IMR-90 (cell line): Measurements from ENCODE around the gene UBASH3B. TPM values are rescaled to one million over a fixed set of nuclear protein-coding genes. Genes with fewer than 3 reads are reported as not detected.

Source experiments
- ATAC-seq: fragments of 200-7000 bp; cut with Tn5 transposase; 2 replicates; pipeline ENCODE4 v1.9.1; 2020; ENCODE audit warnings: low read depth, mild to moderate bottlenecking, moderate library complexity
- BruUV-seq: library from RNA; stranded (reverse); fragments of 400-500 nt; replicated peaks from 2 replicates; lab custom pipeline; 2021; lab: Mats Ljungman, UMichigan
- CTCF ChIA-PET: fragments of 300-600 bp; formaldehyde crosslinking; extraction: SDS; loops from one replicate; lab custom pipeline; 2021; ENCODE audit warnings: antibody characterized with exemption; lab: Yijun Ruan, JAX
- POLR2A ChIA-PET: fragments of 300-600 bp; sonication (Branson Sonifier 250); formaldehyde crosslinking; loops from one replicate; lab custom pipeline; 2022; ENCODE audit warnings: antibody characterized with exemption; ENCODE audit not compliant: unreplicated experiment; lab: Charles Lee
- DNase-seq: peaks from one replicate; pipeline ENCODE4 v3.0.0; 2013
- H2AFZ ChIP-seq: replicated peaks from 2 replicates; pipeline ENCODE3; 2013; ENCODE audit warnings: low read length, mild to moderate bottlenecking; ENCODE audit not compliant: poor library complexity
- H2AK5ac ChIP-seq: 2 replicates; pipeline ENCODE4 v1.6.1; 2013; ENCODE audit warnings: low read depth, low read length, inconsistent platforms
- H2AK9ac ChIP-seq: replicated peaks from 2 replicates; pipeline ENCODE3; 2013; ENCODE audit warnings: mild to moderate bottlenecking, low read depth, low read length, moderate library complexity; ENCODE audit not compliant: poor library complexity
- H2BK120ac ChIP-seq: 2 replicates; pipeline ENCODE4 v1.6.1; 2013; ENCODE audit warnings: low read depth, low read length, inconsistent platforms
- H2BK15ac ChIP-seq: 3 replicates; pipeline ENCODE4 v1.6.1; 2013; ENCODE audit warnings: low read depth, low read length, inconsistent platforms
- H2BK20ac ChIP-seq: 2 replicates; pipeline ENCODE4 v1.6.1; 2013; ENCODE audit warnings: low read depth, mild to moderate bottlenecking, inconsistent platforms, low read length, moderate library complexity
- H2BK5ac ChIP-seq: 2 replicates; pipeline ENCODE4 v1.6.1; 2013; ENCODE audit warnings: mild to moderate bottlenecking, low read depth, low read length, inconsistent platforms; ENCODE audit not compliant: poor library complexity, severe bottlenecking
- H3K14ac ChIP-seq: replicated peaks from 2 replicates; pipeline ENCODE4 v1.6.1; 2013; ENCODE audit warnings: low read depth, low read length, inconsistent platforms
- H3K18ac ChIP-seq: 2 replicates; pipeline ENCODE4 v1.6.1; 2013; ENCODE audit warnings: low read depth, low read length, control low read depth
- H3K23ac ChIP-seq: 2 replicates; pipeline ENCODE4 v1.6.1; 2013; ENCODE audit warnings: low read depth, low read length, inconsistent platforms
- H3K27ac ChIP-seq: 2 replicates; pipeline ENCODE4 v1.5.1; 2013; ENCODE audit warnings: mild to moderate bottlenecking, control low read depth, low read length; ENCODE audit not compliant: insufficient read depth
- H3K27me3 ChIP-seq: 2 replicates; pipeline ENCODE4 v1.6.1; 2013; ENCODE audit warnings: low read length; ENCODE audit not compliant: control insufficient read depth, insufficient read depth
- H3K36me3 ChIP-seq: 2 replicates; pipeline ENCODE4 v1.6.1; 2013; ENCODE audit warnings: low read length, mixed read lengths; ENCODE audit not compliant: control insufficient read depth, insufficient read depth
- H3K4ac ChIP-seq: 2 replicates; pipeline ENCODE4 v1.6.1; 2013; ENCODE audit warnings: low read depth, low read length, inconsistent platforms
- H3K4me1 ChIP-seq: 2 replicates; pipeline ENCODE4 v1.6.1; 2013; ENCODE audit warnings: low read length, mixed read lengths; ENCODE audit not compliant: control insufficient read depth, insufficient read depth
- H3K4me2 ChIP-seq: 2 replicates; pipeline ENCODE4 v1.6.1; 2013; ENCODE audit warnings: low read depth, mild to moderate bottlenecking, control low read depth, low read length, moderate library complexity
- H3K4me3 ChIP-seq: 2 replicates; pipeline ENCODE4 v1.5.1; 2013; ENCODE audit warnings: low read depth, mild to moderate bottlenecking, control low read depth, low read length, moderate library complexity; ENCODE audit not compliant: insufficient read depth
- H3K56ac ChIP-seq: 2 replicates; pipeline ENCODE4 v1.6.1; 2013; ENCODE audit warnings: low read length, inconsistent platforms; ENCODE audit not compliant: insufficient read depth; ENCODE audit errors: extremely low read depth
- H3K79me1 ChIP-seq, 2 experiments: 2 replicates each; pipeline ENCODE4 v1.6.1; 2013; ENCODE audit warnings: low read length in 2 of 2, inconsistent platforms in 1 of 2, low read depth in 1 of 2
- H3K9ac ChIP-seq: 2 replicates; pipeline ENCODE4 v1.6.1; 2013; ENCODE audit warnings: low read depth, low read length, control low read depth
- H3K9me1 ChIP-seq: 2 replicates; pipeline ENCODE4 v1.6.1; 2013; ENCODE audit warnings: low read length, inconsistent platforms; ENCODE audit not compliant: insufficient read depth
- H3K9me3 ChIP-seq: 2 replicates; pipeline ENCODE4 v1.6.1; 2013; ENCODE audit warnings: low read length; ENCODE audit not compliant: control insufficient read depth, insufficient read depth
- H4K20me1 ChIP-seq: 2 replicates; pipeline ENCODE4 v1.6.1; 2013; ENCODE audit warnings: low read length, inconsistent platforms; ENCODE audit not compliant: insufficient read depth
- H4K5ac ChIP-seq: 2 replicates; pipeline ENCODE4 v1.6.1; 2013; ENCODE audit warnings: mild to moderate bottlenecking, low read depth, low read length, control low read depth
- H4K8ac ChIP-seq, 2 experiments: 2 replicates each; pipeline ENCODE4 v1.6.1; 2013; ENCODE audit warnings: low read depth in 2 of 2, low read length in 2 of 2, control low read depth in 1 of 2, inconsistent platforms in 1 of 2
- H4K91ac ChIP-seq: 2 replicates; pipeline ENCODE4 v1.6.1; 2013; ENCODE audit warnings: low read depth, low read length, inconsistent platforms; ENCODE audit not compliant: insufficient read depth
- BHLHE40 ChIP-seq: fragments of 150-350 bp; IDR thresholded peaks from 2 replicates; pipeline ENCODE4 v1.6.1; 2016; ENCODE audit warnings: mild to moderate bottlenecking, low read depth, low read length
- CEBPB ChIP-seq: IDR thresholded peaks from 2 replicates; pipeline ENCODE4 v1.6.1; 2012; ENCODE audit warnings: low read depth, low read length, improper control_type of control experiment
- CHD1 ChIP-seq: IDR thresholded peaks from 2 replicates; pipeline ENCODE4 v1.6.1; 2012; ENCODE audit warnings: low read depth, low read length, improper control_type of control experiment
- CTCF ChIP-seq: conservative IDR thresholded peaks from 2 replicates; pipeline ENCODE4 v1.5.1; 2012; ENCODE audit warnings: mild to moderate bottlenecking, low read depth, low read length, improper control_type of control experiment
- ELK1 ChIP-seq: fragments of 150-350 bp; IDR thresholded peaks from 2 replicates; pipeline ENCODE4 v1.6.1; 2016; ENCODE audit warnings: low read depth, mild to moderate bottlenecking, low read length, moderate library complexity, borderline replicate concordance
- FOS ChIP-seq: fragments of 150-350 bp; IDR thresholded peaks from 2 replicates; pipeline ENCODE4 v1.6.1; 2016; ENCODE audit warnings: low read depth, low read length
- MAFK ChIP-seq: IDR thresholded peaks from 2 replicates; pipeline ENCODE4 v1.6.1; 2012; ENCODE audit warnings: low read depth, low read length, improper control_type of control experiment
- MAZ ChIP-seq: IDR thresholded peaks from 2 replicates; pipeline ENCODE4 v1.6.1; 2012; ENCODE audit warnings: low read depth, mild to moderate bottlenecking, low read length, improper control_type of control experiment, moderate library complexity, borderline replicate concordance
- MXI1 ChIP-seq: IDR thresholded peaks from 2 replicates; pipeline ENCODE4 v1.6.1; 2012; ENCODE audit warnings: low read depth, mild to moderate bottlenecking, low read length, moderate library complexity, borderline replicate concordance
- NFE2L2 ChIP-seq: fragments of 150-350 bp; IDR thresholded peaks from 2 replicates; pipeline ENCODE4 v1.6.1; 2016; ENCODE audit warnings: low read depth, mild to moderate bottlenecking, low read length
- POLR2A ChIP-seq: IDR thresholded peaks from 2 replicates; pipeline ENCODE4 v1.6.1; 2012; ENCODE audit warnings: mild to moderate bottlenecking, low read depth, low read length
- RAD21 ChIP-seq: IDR thresholded peaks from 2 replicates; pipeline ENCODE4 v1.6.1; 2012; ENCODE audit warnings: low read length, improper control_type of control experiment
- RCOR1 ChIP-seq: IDR thresholded peaks from 2 replicates; pipeline ENCODE4 v1.6.1; 2012; ENCODE audit warnings: mild to moderate bottlenecking, low read length, improper control_type of control experiment; ENCODE audit not compliant: insufficient replicate concordance
- RFX5 ChIP-seq: IDR thresholded peaks from 2 replicates; pipeline ENCODE4 v1.8.0; 2012; ENCODE audit warnings: low read depth, mild to moderate bottlenecking, low read length, moderate library complexity
- SMC3 ChIP-seq: fragments of 150-350 bp; IDR thresholded peaks from 2 replicates; pipeline ENCODE4 v1.6.1; 2016; ENCODE audit warnings: low read depth, mild to moderate bottlenecking, antibody characterized with exemption, low read length, moderate library complexity
- USF2 ChIP-seq: fragments of 150-350 bp; IDR thresholded peaks from 2 replicates; pipeline ENCODE4 v1.6.1; 2017; ENCODE audit warnings: mild to moderate bottlenecking, antibody characterized with exemption, low read length, low read depth
- WGBS, 2 experiments: methylation state at CpG; one replicate each; pipeline versions ENCODE4 v1.1.5 to v1.1.7; 2013; ENCODE audit warnings: missing lambda C conversion rate in 2 of 2; ENCODE audit not compliant: insufficient read length in 1 of 2; ENCODE audit errors: extremely low coverage in 2 of 2; 5-methylcytosine and 5-hydroxymethylcytosine counted together
- dilution Hi-C: fragments of 300-500 bp; cut with HindIII; formaldehyde crosslinking; loops from one replicate; pipeline ENCODE4 v1.14.3; 2018; ENCODE audit warnings: low sequenced_read_pairs; ENCODE audit not compliant: unreplicated experiment
- in situ Hi-C: fragments of 300-500 bp; cut with MboI; formaldehyde crosslinking; loops from 3 replicates; pipeline ENCODE4 v1.14.3; 2019; ENCODE audit warnings: low sequenced_read_pairs, inconsistent platforms, mixed read lengths
- intact Hi-C: fragments of 100-400 bp; cut with micrococcal nuclease; formaldehyde crosslinking; loops from 2 replicates; pipeline ENCODE4 v1.10.0; 2022
- polyA plus RNA-seq, 3 experiments: library from polyadenylated mRNA; depleted of rRNA; stranded (reverse); fragments of >200 nt; gene quantifications; 2 replicates each; pipeline ENCODE4 v1.2.3, GENCODE V29; 2012; ENCODE audit warnings: low replicate concordance in 1 of 3
- total RNA-seq: library from RNA; depleted of rRNA; stranded (reverse); fragments of >200 nt; gene quantifications from 2 replicates; pipeline ENCODE4 v1.2.3, GENCODE V29; 2012

UBASH3B gene
- total and polyA plus RNA-seq, 2 of the 4 experiments (the other 2 are of a cell fraction), result 27.2 to 48.0 TPM

GRCh38 chr11:122721964-122722266 lies 66.4 kb downstream of the UBASH3B start:
- H3K23ac ChIP-seq, result peak overlapping the region; percentile 92; the same call in 1 of the 2 replicates
- H3K9me1 ChIP-seq, result peaks cover 37% of the 10 kb centered on the region
- no peak for TF ChIP-seq MAZ
- TF ChIP-seq BHLHE40, result no peak
- TF ChIP-seq RCOR1, result peak; percentile 46
- TF ChIP-seq ELK1, result no peak
- TF ChIP-seq USF2, result peak; percentile 69
- peak; percentile 16; the same call in 1 of the 2 replicates for TF ChIP-seq MAFK
- no peak for TF ChIP-seq RFX5
- TF ChIP-seq FOS, result peak; percentile 69
- TF ChIP-seq RAD21, result no peak
- no peak; the same call in 1 of the 2 replicates for TF ChIP-seq CEBPB
- TF ChIP-seq CTCF, result no peak
- TF ChIP-seq MXI1, result no peak
- TF ChIP-seq NFE2L2, result no peak
- no peak for TF ChIP-seq POLR2A
- TF ChIP-seq CHD1, result no peak
- no peak for TF ChIP-seq SMC3
- no peak overlapping the region for H2AFZ ChIP-seq
- in situ Hi-C loops, result no loop called here
- POLR2A ChIA-PET, result no interaction called here
- 0 out of 2 replicates have a peak overlapping the region, but pooled peaks have one; percentile 22 for H4K5ac ChIP-seq
- peaks cover 20 to 83% of the 10 kb centered on the region in 2 experiments for H3K79me1 ChIP-seq
- H3K56ac ChIP-seq, result peak overlapping the region; percentile 39; the same call in 1 of the 2 replicates
- no peak overlapping the region for H3K9ac ChIP-seq
- peak overlapping the region; percentile 59 for H3K4me2 ChIP-seq
- dilution Hi-C loops, result no loop called here
- H4K20me1 ChIP-seq, result peaks cover 14% of the 10 kb centered on the region
- peak overlapping the region; percentile 51 for H3K4ac ChIP-seq
- H3K36me3 ChIP-seq, result no peaks in the 10 kb centered on the region
- peak overlapping the region; percentile 27 for H4K91ac ChIP-seq
- H3K4me3 ChIP-seq, result no peak overlapping the region
- peak overlapping the region; percentile 86 for H2BK20ac ChIP-seq
- ATAC-seq (peak; percentile 71), DNase-seq (peak; percentile 94)
- H3K18ac ChIP-seq, result peak overlapping the region; percentile 26; the same call in 1 of the 2 replicates
- peak overlapping the region; percentile 42 for H3K27ac ChIP-seq
- H2BK120ac ChIP-seq, result peak overlapping the region; percentile 74
- peak overlapping the region; percentile 39 for H3K14ac ChIP-seq
- H2BK5ac ChIP-seq, result peak overlapping the region; percentile 25
- H2AK5ac ChIP-seq, result peak overlapping the region; percentile 80
- H2BK15ac ChIP-seq, result 0 out of 3 replicates have a peak overlapping the region, but pooled peaks have one; percentile 53
- WGBS, 2 experiments, result 83% methylated on average over 2 of the region's 2 CpGs; no CpG with 5 or more reads in 1 of the 2 experiments
- H3K4me1 ChIP-seq, result peaks cover 31% of the 10 kb centered on the region
- no peaks in the 10 kb centered on the region for H3K27me3 ChIP-seq
- peak overlapping the region in 1 of 2 experiments; percentile 16; a peak in 1 of 4 replicates for H4K8ac ChIP-seq
- CTCF ChIA-PET, result interaction anchor here (1.2 to 2.0 kb wide), 2 partner anchors 10 to 12 kb away, joined by 6 to 7 read pairs; no protein-coding TSS in a partner anchor
- intact Hi-C loops, result loop anchor here (5.0 kb wide), 1 partner anchor 65 kb away; the partner anchor contains the start of gene UBASH3B
- H2AK9ac ChIP-seq, result peak overlapping the region; percentile 77
- BruUV-seq, result no TSS peak
- no peaks in the 10 kb centered on the region for H3K9me3 ChIP-seq
